Prostate gland (tissue), 2 donors: ENCODE results near the gene CLDN3.

Experiments used
- POLR2A ChIP-seq: fragments of 450-650 bp; IDR thresholded peaks from one replicate; pipeline ENCODE4 v1.6.1; 2016; ENCODE audit warnings: antibody characterized with exemption, mild to moderate bottlenecking
- POLR2AphosphoS5 ChIP-seq: sonication (generic); formaldehyde crosslinking; IDR thresholded peaks from one replicate; pipeline ENCODE4 v1.6.1; 2017; ENCODE audit warnings: antibody characterized with exemption
- TF ChIP-seq, protein P1 (sequence below), 4 experiments: fragments of 200-600 bp in 2 of 4; fragments of 450-650 bp in 2 of 4; sonication (generic) in 2 of 4; IDR thresholded peaks; 1 replicate in 3 of 4; 2 replicates in 1 of 4; pipeline ENCODE4 v1.5.1; 2016 to 2019; ENCODE audit warnings: antibody characterized with exemption in 4 of 4, mild to moderate bottlenecking in 2 of 4, moderate library complexity in 2 of 4

DNA sequence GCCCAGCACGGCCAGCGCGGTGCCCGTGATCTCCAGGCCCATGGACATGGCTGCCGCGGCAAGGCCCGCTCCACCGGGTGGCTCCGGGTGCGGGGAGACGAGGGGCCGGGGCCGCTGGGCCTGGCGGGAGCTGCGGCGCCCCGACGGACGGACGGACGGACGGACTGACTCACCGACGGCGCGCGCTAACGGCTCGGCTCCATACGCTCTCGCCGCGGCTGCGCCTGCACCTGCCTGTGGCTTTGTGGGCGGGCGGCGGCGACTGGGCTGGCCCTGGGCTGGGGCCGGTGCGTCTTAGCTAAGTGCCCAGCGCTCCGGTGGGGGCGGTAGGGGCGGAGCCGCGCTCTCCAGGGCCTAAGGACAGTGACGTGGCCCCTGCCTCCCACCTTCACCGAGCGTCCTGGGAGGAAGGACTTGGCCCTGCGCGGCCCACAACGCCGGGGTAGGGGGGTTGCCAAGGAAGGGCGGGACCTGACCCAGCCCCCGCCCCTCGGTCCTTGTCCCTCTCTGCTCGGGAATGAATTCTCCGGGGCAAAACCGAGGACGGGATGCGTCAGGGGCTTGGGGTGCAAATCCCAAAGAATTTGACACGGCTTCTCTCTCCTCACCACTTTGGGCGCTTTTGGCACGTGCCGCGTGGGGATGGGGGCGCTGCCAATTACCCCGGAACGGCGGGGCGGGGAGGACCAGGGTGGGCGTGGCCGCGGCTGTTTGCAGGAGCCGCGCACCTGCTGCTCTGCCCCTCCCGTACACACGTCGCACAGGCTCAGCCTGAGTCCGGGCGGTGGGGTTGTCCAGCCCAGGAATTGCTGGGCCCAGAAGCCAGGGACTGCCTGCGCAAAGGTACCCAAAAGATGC lies at the start of gene CLDN3:
- TF ChIP-seq POLR2AphosphoS5 (peak; percentile 64), POLR2A (peak; percentile 54)
- TF ChIP-seq, protein P1, sequence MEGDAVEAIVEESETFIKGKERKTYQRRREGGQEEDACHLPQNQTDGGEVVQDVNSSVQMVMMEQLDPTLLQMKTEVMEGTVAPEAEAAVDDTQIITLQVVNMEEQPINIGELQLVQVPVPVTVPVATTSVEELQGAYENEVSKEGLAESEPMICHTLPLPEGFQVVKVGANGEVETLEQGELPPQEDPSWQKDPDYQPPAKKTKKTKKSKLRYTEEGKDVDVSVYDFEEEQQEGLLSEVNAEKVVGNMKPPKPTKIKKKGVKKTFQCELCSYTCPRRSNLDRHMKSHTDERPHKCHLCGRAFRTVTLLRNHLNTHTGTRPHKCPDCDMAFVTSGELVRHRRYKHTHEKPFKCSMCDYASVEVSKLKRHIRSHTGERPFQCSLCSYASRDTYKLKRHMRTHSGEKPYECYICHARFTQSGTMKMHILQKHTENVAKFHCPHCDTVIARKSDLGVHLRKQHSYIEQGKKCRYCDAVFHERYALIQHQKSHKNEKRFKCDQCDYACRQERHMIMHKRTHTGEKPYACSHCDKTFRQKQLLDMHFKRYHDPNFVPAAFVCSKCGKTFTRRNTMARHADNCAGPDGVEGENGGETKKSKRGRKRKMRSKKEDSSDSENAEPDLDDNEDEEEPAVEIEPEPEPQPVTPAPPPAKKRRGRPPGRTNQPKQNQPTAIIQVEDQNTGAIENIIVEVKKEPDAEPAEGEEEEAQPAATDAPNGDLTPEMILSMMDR (IDR thresholded peaks at IDR 0.05): no peak
